CD4-positive, alpha-beta T cell (primary cell): ENCODE measurements around the gene ZNF486. TPM values are rescaled to one million over a fixed set of nuclear protein-coding genes. Genes with fewer than 3 reads are reported as not detected.

Experiments
- total RNA-seq, 174 experiments: library from RNA in 2 of 174; stranded (reverse) in 2 of 174; gene quantifications; one replicate each; pipeline ENCODE4 v1.2.3 and lab custom pipeline; 2021 to 2026

The ZNF486 gene
- total RNA-seq, 2 experiments from 2014 or later = 3.0 to 3.8 TPM

Other genes with a start within 250 kb of the ZNF486 start
- gene ZNF682, start 127.7 kb upstream of the ZNF486 start, total RNA-seq = 10 to 100 TPM; 12.5 to 16.0 TPM
- gene ZNF90, start 89.2 kb upstream of the ZNF486 start, total RNA-seq = 1 to 10 TPM; 2.9 to 3.7 TPM